HG02943 (cell line): ENCODE measurements around the gene CACNA1H.
"Not testable (repeated sequence)": the region's sequence is repeated elsewhere in the genome, so short reads cannot be mapped to it uniquely, and the experiment has no call there.

Experiments
- ATAC-seq: cut with Tn5 transposase; IDR thresholded peaks from one replicate; pipeline ENCODE4 v1.9.1; 2021; ENCODE audit warnings: mild to moderate bottlenecking, low read depth, moderate library complexity; ENCODE audit not compliant: unreplicated experiment

The CACNA1H gene

GRCh38 chr16:1220841-1221627 is 68.1 kb downstream of the CACNA1H start:
- no peak for ATAC-seq

GRCh38 chr16:1221628-1222552 is 69.0 kb downstream of the CACNA1H start:
- no peak for ATAC-seq

GRCh38 chr16:1222553-1223354 is 69.8 kb downstream of the CACNA1H start:
- no peak for ATAC-seq

GRCh38 chr16:1223355-1224214 is 70.7 kb downstream of the CACNA1H start:
- ATAC-seq = no peak

- ATAC-seq = no peak
These were observed 71.7 kb downstream of the CACNA1H start for GRCh38 chr16:1224558-1224957.

GRCh38 chr16:1225051-1225451 is 72.1 kb downstream of the CACNA1H start, which contains the start of gene TPSG1:
Gene TPSG1, minus strand, starts transcription at chr16:1225268. Its CDS starts 16 bp downstream, at chr16:1225252.
- ATAC-seq = no peak

- ATAC-seq = not testable (repeated sequence)
These were observed 72.9 kb downstream of the CACNA1H start for GRCh38 chr16:1225728-1226311.

GRCh38 chr16:1226692-1227091 is 73.8 kb downstream of the CACNA1H start:
- not testable (repeated sequence) for ATAC-seq

GRCh38 chr16:1228227-1228626 is 75.3 kb downstream of the CACNA1H start:
- not testable (repeated sequence) for ATAC-seq

GRCh38 chr16:1229476-1229875 is 76.6 kb downstream of the CACNA1H start:
- not testable (repeated sequence) for ATAC-seq

GRCh38 chr16:1230084-1230470 is 77.2 kb downstream of the CACNA1H start, which contains the start of gene TPSB2:
Gene TPSB2, minus strand, starts transcription at chr16:1230184. Its CDS starts 233 bp downstream, at chr16:1229951.
- not testable (repeated sequence) for ATAC-seq

- ATAC-seq = not testable (repeated sequence)
These were observed 77.7 kb downstream of the CACNA1H start for GRCh38 chr16:1230471-1231212.

GRCh38 chr16:1231301-1231700 is 78.4 kb downstream of the CACNA1H start:
- ATAC-seq = not testable (repeated sequence)

GRCh38 chr16:1232049-1232748 is 79.3 kb downstream of the CACNA1H start:
- ATAC-seq = not testable (repeated sequence)

GRCh38 chr16:1236659-1237058 is 83.8 kb downstream of the CACNA1H start:
- ATAC-seq = not testable (repeated sequence)

GRCh38 chr16:1237990-1238389 is 85.1 kb downstream of the CACNA1H start:
- ATAC-seq = no peak

- not testable (repeated sequence) for ATAC-seq
These were observed 86.0 kb downstream of the CACNA1H start for GRCh38 chr16:1238909-1239308.

- ATAC-seq = not testable (repeated sequence)
These were observed 86.7 kb downstream of the CACNA1H start for GRCh38 chr16:1239575-1239974.
